ENCODE measurements around the gene ANKRD13B. TPM values are rescaled to one million over a fixed set of nuclear protein-coding genes. Genes with fewer than 3 reads are reported as not detected.

ANKRD13B gene
- total RNA-seq, 1 experiment from 2014 or later, result 45.5 TPM

DNA sequence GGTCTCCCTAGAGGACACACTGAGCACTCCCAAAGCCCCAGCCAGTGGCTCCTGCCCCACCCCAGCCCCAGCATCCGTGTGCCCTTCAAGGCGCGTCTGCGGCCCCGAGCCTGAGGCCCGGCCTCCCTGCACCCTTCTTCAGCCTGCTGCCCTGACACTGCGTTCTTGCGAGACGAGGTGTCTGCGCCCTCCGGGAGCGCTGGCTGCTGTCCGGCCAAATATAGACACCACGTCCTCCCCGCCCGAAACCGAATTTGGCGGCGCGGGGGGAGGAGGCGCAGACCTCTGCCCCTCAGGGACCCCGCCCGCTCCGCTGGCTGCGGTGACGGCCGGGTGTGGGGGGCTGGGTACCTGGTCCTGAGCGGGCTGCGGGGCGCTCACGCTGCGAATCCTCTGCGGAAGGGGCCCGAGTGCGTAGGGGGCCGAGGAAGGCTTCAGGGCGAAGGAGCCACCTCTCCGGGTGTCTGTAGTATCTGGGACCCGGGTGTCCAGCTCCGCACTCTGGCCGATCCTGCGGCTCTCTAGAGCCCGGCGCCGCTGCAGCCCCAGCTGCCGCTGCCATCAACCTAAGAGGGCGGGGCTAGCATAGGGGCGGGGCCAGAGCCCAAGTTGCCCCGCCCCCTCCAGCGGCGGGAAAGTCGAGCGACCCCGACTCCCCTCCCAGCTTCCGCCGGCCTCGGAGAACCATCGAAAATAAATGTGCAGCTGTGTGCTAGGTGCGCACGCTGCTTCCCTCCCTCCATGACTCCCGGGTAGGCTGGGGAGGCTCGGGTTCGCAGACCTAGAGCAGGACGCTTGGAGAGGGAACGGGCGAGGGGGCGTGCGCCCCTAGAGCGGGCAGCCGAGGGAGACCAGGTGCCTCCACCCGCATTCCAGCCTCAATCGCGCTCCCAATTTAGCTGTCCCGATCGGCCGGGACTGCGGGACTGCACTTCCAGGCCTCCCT is 29.7 kb downstream of the ANKRD13B start, which contains the start of gene CORO6:
Gene CORO6, minus strand, starts transcription at position 576 of the 946 bp plus-strand sequence. CDS start 1,491 bp downstream, outside the sequence.
- H3K27me3 Mint-ChIP-seq (ENCODE audit: low read depth), result peaks cover 65% of the 10 kb centered on the region
- 0 out of 2 replicates have a peak, but pooled peaks have one; percentile 72 for TF ChIP-seq ZNF532 (CRISPR knock-in tag; IDR thresholded peaks at IDR 0.05; ENCODE audit: borderline replicate concordance)
- no peak for TF ChIP-seq JAZF1 (CRISPR knock-in tag; IDR thresholded peaks at IDR 0.05)
- TF ChIP-seq, protein P1, sequence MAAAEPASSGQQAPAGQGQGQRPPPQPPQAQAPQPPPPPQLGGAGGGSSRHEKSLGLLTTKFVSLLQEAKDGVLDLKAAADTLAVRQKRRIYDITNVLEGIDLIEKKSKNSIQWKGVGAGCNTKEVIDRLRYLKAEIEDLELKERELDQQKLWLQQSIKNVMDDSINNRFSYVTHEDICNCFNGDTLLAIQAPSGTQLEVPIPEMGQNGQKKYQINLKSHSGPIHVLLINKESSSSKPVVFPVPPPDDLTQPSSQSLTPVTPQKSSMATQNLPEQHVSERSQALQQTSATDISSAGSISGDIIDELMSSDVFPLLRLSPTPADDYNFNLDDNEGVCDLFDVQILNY (CRISPR knock-in tag; IDR thresholded peaks at IDR 0.05), result peak; percentile 99
- TF ChIP-seq ZNF138 (CRISPR knock-in tag; conservative IDR thresholded peaks at IDR 0.05), result no peak
- TF ChIP-seq SMAD3 (CRISPR knock-in tag; IDR thresholded peaks at IDR 0.05; ENCODE audit: borderline replicate concordance), result no peak
- TF ChIP-seq RELA (CRISPR knock-in tag; IDR thresholded peaks at IDR 0.05; ENCODE audit: borderline replicate concordance), result no peak
- TF ChIP-seq, protein P2, sequence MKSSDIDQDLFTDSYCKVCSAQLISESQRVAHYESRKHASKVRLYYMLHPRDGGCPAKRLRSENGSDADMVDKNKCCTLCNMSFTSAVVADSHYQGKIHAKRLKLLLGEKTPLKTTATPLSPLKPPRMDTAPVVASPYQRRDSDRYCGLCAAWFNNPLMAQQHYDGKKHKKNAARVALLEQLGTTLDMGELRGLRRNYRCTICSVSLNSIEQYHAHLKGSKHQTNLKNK (CRISPR knock-in tag; IDR thresholded peaks at IDR 0.05), result no peak
- peak; percentile 75 for TF ChIP-seq TEAD4 (CRISPR knock-in tag; IDR thresholded peaks at IDR 0.05)
- TF ChIP-seq, protein P3, sequence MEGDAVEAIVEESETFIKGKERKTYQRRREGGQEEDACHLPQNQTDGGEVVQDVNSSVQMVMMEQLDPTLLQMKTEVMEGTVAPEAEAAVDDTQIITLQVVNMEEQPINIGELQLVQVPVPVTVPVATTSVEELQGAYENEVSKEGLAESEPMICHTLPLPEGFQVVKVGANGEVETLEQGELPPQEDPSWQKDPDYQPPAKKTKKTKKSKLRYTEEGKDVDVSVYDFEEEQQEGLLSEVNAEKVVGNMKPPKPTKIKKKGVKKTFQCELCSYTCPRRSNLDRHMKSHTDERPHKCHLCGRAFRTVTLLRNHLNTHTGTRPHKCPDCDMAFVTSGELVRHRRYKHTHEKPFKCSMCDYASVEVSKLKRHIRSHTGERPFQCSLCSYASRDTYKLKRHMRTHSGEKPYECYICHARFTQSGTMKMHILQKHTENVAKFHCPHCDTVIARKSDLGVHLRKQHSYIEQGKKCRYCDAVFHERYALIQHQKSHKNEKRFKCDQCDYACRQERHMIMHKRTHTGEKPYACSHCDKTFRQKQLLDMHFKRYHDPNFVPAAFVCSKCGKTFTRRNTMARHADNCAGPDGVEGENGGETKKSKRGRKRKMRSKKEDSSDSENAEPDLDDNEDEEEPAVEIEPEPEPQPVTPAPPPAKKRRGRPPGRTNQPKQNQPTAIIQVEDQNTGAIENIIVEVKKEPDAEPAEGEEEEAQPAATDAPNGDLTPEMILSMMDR (IDR thresholded peaks at IDR 0.05), result no peak
- TF ChIP-seq, protein P4, sequence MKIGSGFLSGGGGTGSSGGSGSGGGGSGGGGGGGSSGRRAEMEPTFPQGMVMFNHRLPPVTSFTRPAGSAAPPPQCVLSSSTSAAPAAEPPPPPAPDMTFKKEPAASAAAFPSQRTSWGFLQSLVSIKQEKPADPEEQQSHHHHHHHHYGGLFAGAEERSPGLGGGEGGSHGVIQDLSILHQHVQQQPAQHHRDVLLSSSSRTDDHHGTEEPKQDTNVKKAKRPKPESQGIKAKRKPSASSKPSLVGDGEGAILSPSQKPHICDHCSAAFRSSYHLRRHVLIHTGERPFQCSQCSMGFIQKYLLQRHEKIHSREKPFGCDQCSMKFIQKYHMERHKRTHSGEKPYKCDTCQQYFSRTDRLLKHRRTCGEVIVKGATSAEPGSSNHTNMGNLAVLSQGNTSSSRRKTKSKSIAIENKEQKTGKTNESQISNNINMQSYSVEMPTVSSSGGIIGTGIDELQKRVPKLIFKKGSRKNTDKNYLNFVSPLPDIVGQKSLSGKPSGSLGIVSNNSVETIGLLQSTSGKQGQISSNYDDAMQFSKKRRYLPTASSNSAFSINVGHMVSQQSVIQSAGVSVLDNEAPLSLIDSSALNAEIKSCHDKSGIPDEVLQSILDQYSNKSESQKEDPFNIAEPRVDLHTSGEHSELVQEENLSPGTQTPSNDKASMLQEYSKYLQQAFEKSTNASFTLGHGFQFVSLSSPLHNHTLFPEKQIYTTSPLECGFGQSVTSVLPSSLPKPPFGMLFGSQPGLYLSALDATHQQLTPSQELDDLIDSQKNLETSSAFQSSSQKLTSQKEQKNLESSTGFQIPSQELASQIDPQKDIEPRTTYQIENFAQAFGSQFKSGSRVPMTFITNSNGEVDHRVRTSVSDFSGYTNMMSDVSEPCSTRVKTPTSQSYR (CRISPR knock-in tag; IDR thresholded peaks at IDR 0.05), result no peak
- no peak; the same call in 1 of the 2 replicates for TF ChIP-seq NFE2L1 (CRISPR knock-in tag; IDR thresholded peaks at IDR 0.05)
- TF ChIP-seq ZNF671 (CRISPR knock-in tag; IDR thresholded peaks at IDR 0.05), result no peak
- no peak for TF ChIP-seq NR3C1 (CRISPR knock-in tag; conservative IDR thresholded peaks at IDR 0.05; ENCODE audit: low read depth)
- TF ChIP-seq CREM (CRISPR knock-in tag; IDR thresholded peaks at IDR 0.05), result peak; percentile 39; the same call in 1 of the 2 replicates
- TF ChIP-seq, protein P5, sequence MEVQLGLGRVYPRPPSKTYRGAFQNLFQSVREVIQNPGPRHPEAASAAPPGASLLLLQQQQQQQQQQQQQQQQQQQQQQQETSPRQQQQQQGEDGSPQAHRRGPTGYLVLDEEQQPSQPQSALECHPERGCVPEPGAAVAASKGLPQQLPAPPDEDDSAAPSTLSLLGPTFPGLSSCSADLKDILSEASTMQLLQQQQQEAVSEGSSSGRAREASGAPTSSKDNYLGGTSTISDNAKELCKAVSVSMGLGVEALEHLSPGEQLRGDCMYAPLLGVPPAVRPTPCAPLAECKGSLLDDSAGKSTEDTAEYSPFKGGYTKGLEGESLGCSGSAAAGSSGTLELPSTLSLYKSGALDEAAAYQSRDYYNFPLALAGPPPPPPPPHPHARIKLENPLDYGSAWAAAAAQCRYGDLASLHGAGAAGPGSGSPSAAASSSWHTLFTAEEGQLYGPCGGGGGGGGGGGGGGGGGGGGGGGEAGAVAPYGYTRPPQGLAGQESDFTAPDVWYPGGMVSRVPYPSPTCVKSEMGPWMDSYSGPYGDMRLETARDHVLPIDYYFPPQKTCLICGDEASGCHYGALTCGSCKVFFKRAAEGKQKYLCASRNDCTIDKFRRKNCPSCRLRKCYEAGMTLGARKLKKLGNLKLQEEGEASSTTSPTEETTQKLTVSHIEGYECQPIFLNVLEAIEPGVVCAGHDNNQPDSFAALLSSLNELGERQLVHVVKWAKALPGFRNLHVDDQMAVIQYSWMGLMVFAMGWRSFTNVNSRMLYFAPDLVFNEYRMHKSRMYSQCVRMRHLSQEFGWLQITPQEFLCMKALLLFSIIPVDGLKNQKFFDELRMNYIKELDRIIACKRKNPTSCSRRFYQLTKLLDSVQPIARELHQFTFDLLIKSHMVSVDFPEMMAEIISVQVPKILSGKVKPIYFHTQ (CRISPR knock-in tag; IDR thresholded peaks at IDR 0.05), result no peak
- no peak for TF ChIP-seq ZNF263 (CRISPR knock-in tag; IDR thresholded peaks at IDR 0.05; ENCODE audit: low read depth)
- TF ChIP-seq ZNF219 (CRISPR knock-in tag; IDR thresholded peaks at IDR 0.05; ENCODE audit: borderline replicate concordance), result no peak
- TF ChIP-seq ESRRA (CRISPR knock-in tag; IDR thresholded peaks at IDR 0.05; ENCODE audit: borderline replicate concordance), result peak; percentile 43; the same call in 1 of the 2 replicates
- TF ChIP-seq ERG (CRISPR knock-in tag; IDR thresholded peaks at IDR 0.05), result no peak
- TF ChIP-seq ELF4 (CRISPR knock-in tag; IDR thresholded peaks at IDR 0.05; ENCODE audit: low read depth), result no peak

More for the DNA sequence above, 29.7 kb downstream of the ANKRD13B start, which contains the start of gene CORO6:
- peaks cover 48% of the 10 kb centered on the region for H3K4me1 Mint-ChIP-seq
- H3K27ac Mint-ChIP-seq, result peak within 1 kb of the TSS; percentile 82
- ChIA-PET CTCF (interaction anchor here (0.8 to 3.2 kb wide), 13 partner anchors 9 to 505 kb away, joined by 3 to 18 read pairs (median 5); partner anchors contain the start of genes ABHD15 and ANKRD13B), POLR2A (interaction anchor here (0.6 to 0.7 kb wide), 2 partner anchors 9 to 414 kb away, joined by 3 to 5 read pairs; no protein-coding TSS in a partner anchor)
- H3K4me3 Mint-ChIP-seq, result peak within 1 kb of the TSS; percentile 79
- H3K36me3 Mint-ChIP-seq, result no peaks in the 10 kb centered on the region
- ATAC-seq (peak; percentile 58), DNase-seq (ENCODE audit: low spot score) (peak; percentile 86)
- no peaks in the 10 kb centered on the region for H3K9me3 Mint-ChIP-seq

Measured in WTC11 (cell line).